ENCODE data around the gene ZNF682. TPM values are rescaled to one million over a fixed set of nuclear protein-coding genes. Genes with fewer than 3 reads are reported as not detected.
"Not testable (repeated sequence)": the region's sequence is repeated elsewhere in the genome, so short reads cannot be mapped to it uniquely, and the experiment has no call there.

The ZNF682 gene
- 1 to 10 TPM; 6.2 to 8.9 (median 8.7) TPM for total RNA-seq

- H3K4me1 Mint-ChIP-seq (ENCODE audit: low read depth): peaks cover 13% of the 10 kb centered on the region
- peak; percentile 100 for ATAC-seq
- H3K4me3 Mint-ChIP-seq: peak within 1 kb of the TSS; percentile 94
- no peaks in the 10 kb centered on the region for H3K36me3 Mint-ChIP-seq (ENCODE audit: insufficient read depth)
- DNase-seq: peak; percentile 92
- H3K27me3 Mint-ChIP-seq (ENCODE audit: low read depth): peaks cover 4% of the 10 kb centered on the region
- no peaks in the 10 kb centered on the region for H3K9me3 Mint-ChIP-seq
Observed at GRCh38 chr19:20039203-20039723, at the start of gene ZNF682. Gene ZNF682, minus strand, starts transcription at chr19:20039505. Its CDS starts 160 bp downstream, at chr19:20039345.

- not testable (repeated sequence) for DNase-seq; H3K36me3 Mint-ChIP-seq (ENCODE audit: insufficient read depth); H3K9me3 Mint-ChIP-seq; H3K27me3 Mint-ChIP-seq (ENCODE audit: low read depth); H3K4me3 Mint-ChIP-seq; ATAC-seq
- peaks cover 12% of the 10 kb centered on the region for H3K4me1 Mint-ChIP-seq (ENCODE audit: low read depth)
Observed at GRCh38 chr19:20082876-20083275, 43.6 kb upstream of the ZNF682 start.

DNA sequence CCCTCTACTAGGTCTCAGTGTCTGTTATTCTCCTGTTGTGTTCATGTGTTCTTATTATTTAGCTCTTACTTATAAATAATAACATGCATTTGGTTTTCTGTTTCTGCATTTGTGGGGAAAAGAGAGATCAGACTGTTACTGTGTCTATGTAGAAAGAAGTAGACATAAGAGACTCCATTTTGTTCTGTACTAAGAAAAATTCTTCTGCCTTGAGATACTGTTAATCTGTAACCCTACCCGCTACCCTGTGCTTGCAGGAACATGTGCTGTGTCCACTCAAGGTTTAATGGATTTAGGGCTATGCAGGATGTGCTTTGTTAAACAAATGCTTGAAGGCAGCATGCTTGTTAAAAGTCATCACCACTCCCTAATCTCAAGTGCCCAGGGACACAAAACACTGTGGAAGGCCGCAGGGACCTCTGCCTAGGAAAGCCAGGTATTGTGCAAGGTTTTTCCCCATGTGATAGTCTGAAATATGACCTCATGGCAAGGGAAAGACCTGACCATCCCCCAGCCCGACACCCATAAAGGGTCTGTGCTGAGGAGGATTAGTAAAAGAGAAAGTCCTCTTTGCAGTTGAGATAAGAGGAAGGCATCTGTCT is 43.0 kb upstream of the ZNF682 start:
- not testable (repeated sequence) for H3K9me3 Mint-ChIP-seq; H3K27me3 Mint-ChIP-seq (ENCODE audit: low read depth); ATAC-seq; H3K4me3 Mint-ChIP-seq; DNase-seq; H3K36me3 Mint-ChIP-seq (ENCODE audit: insufficient read depth)
- H3K4me1 Mint-ChIP-seq (ENCODE audit: low read depth): peaks cover 13% of the 10 kb centered on the region

GRCh38 chr19:20080656-20081055 is 41.4 kb upstream of the ZNF682 start:
- ATAC-seq: no peak
- H3K27me3 Mint-ChIP-seq (ENCODE audit: low read depth): peaks cover 2% of the 10 kb centered on the region
- no peak for DNase-seq
- peaks cover 13% of the 10 kb centered on the region for H3K4me1 Mint-ChIP-seq (ENCODE audit: low read depth)
- no peaks in the 10 kb centered on the region for H3K9me3 Mint-ChIP-seq
- peaks cover 3% of the 10 kb centered on the region for H3K36me3 Mint-ChIP-seq (ENCODE audit: insufficient read depth)
- no peak overlapping the region for H3K4me3 Mint-ChIP-seq

DNA sequence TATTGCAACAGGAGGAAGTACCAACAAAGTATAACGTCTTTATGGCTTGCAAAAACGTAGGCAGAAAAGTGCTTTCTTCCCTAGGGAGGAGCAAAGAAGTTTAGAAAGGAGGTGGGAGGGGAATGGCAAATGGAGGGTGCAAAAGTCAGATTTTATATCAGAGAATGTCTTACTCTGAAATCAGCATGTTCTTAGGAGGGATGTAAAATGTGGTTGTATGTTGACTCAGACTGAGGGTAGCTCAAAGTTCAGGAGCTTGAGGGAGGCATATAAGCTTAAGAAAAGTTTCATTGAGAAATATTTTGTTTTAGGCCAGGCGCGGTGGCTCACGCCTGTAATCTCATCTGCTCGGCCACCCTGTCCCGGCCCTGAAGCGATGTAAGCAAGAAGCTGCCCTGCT is 40.2 kb upstream of the ZNF682 start:
- Mint-ChIP-seq H3K4me1 (ENCODE audit: low read depth) (peaks cover 13% of the 10 kb centered on the region), H3K36me3 (ENCODE audit: insufficient read depth) (peaks cover 3% of the 10 kb centered on the region), H3K9me3 (no peaks in the 10 kb centered on the region), H3K4me3 (peak overlapping the region; percentile 41), H3K27me3 (ENCODE audit: low read depth) (peaks cover 2% of the 10 kb centered on the region)
- ATAC-seq: no peak
- DNase-seq: no peak

- peaks cover 13% of the 10 kb centered on the region for H3K4me1 Mint-ChIP-seq (ENCODE audit: low read depth)
- H3K36me3 Mint-ChIP-seq (ENCODE audit: insufficient read depth): peaks cover 3% of the 10 kb centered on the region
- peaks cover 2% of the 10 kb centered on the region for H3K27me3 Mint-ChIP-seq (ENCODE audit: low read depth)
- peak overlapping the region; percentile 86 for H3K4me3 Mint-ChIP-seq
- no peak for ATAC-seq
- no peak for DNase-seq
- no peaks in the 10 kb centered on the region for H3K9me3 Mint-ChIP-seq
Observed at GRCh38 chr19:20078581-20079031, 39.3 kb upstream of the ZNF682 start.

DNA sequence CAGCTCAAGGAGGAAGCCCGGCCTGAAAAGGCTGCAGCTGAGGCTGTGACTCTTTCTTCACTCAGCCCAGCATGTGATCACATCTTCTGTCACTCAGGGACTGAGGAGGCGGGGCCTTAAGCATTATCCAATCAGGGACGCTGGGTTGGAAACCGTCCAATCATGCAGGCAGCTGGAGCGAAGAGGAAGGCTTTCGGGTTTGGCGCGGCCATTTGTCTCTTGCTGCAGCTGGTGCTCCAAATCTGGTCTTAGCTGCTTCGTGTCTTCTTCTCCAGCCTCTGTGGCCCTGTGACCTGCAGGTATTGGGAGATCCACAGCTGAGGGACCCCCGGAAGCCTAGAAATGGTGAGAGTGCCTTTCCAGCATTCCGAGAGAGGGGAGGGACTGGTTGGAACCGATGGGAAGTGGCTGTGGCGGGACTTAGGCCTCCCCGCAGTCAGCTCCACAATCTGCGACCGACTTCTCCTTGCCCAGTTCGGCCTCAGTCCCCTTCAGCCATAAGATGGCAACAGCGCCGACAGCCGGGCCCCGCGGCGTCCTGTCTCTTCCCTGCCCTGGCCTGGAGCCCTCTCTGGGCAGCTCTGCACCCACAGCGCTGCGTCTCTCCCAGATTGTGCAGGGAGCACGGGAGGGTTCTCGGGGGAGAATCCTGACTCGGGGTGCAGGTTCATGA is 38.6 kb upstream of the ZNF682 start, which contains the start of gene ZNF90:
TSS of gene ZNF90 (plus strand) at position 210 of the 673 bp plus-strand sequence. CDS start at position 343, 133 bp downstream.
- H3K36me3 Mint-ChIP-seq (ENCODE audit: insufficient read depth): peaks cover 3% of the 10 kb centered on the region
- H3K4me3 Mint-ChIP-seq: peak within 1 kb of the TSS; percentile 86
- DNase-seq: peak; percentile 79
- no peaks in the 10 kb centered on the region for H3K9me3 Mint-ChIP-seq
- peaks cover 2% of the 10 kb centered on the region for H3K27me3 Mint-ChIP-seq (ENCODE audit: low read depth)
- ATAC-seq: peak; percentile 100
- H3K4me1 Mint-ChIP-seq (ENCODE audit: low read depth): peaks cover 13% of the 10 kb centered on the region

GRCh38 chr19:20072936-20073335 is 33.6 kb upstream of the ZNF682 start:
- no peak overlapping the region for H3K4me3 Mint-ChIP-seq
- no peak for ATAC-seq

GRCh38 chr19:20070691-20071090 is 31.4 kb upstream of the ZNF682 start:
- DNase-seq (no peak), ATAC-seq (no peak)
- H3K27me3 Mint-ChIP-seq (ENCODE audit: low read depth): peaks cover 28% of the 10 kb centered on the region
- no peak overlapping the region for H3K4me3 Mint-ChIP-seq
- no peaks in the 10 kb centered on the region for H3K4me1 Mint-ChIP-seq (ENCODE audit: low read depth)
- no peaks in the 10 kb centered on the region for H3K36me3 Mint-ChIP-seq (ENCODE audit: insufficient read depth)
- peaks cover 8% of the 10 kb centered on the region for H3K9me3 Mint-ChIP-seq

More at GRCh38 chr19:20072936-20073335, 33.6 kb upstream of the ZNF682 start:
- no peak for DNase-seq
- Mint-ChIP-seq H3K9me3 (peaks cover 8% of the 10 kb centered on the region), H3K27me3 (ENCODE audit: low read depth) (peaks cover 10% of the 10 kb centered on the region), H3K36me3 (ENCODE audit: insufficient read depth) (no peaks in the 10 kb centered on the region), H3K4me1 (ENCODE audit: low read depth) (peaks cover 2% of the 10 kb centered on the region)

DNA sequence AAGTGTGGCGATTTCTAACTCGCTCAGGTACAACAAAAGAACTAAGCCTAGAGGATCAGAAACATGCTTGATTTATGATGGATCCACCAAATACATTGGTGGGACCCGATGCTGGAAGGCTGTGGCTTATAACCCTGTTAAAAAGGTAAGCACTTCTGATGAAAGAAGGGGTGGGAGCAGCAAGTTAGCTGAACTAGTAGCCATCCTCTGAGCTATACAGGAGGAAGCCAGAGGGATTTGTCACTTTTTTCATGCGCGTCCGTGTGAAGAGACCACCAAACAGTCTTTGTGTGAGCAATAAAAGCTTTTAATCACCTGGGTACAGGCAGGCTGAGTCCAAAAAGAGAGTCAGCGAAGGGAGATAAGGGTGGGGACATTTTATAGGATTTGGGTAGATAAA is 29.3 kb upstream of the ZNF682 start:
- H3K36me3 Mint-ChIP-seq (ENCODE audit: insufficient read depth); H3K4me3 Mint-ChIP-seq; ATAC-seq; DNase-seq; H3K4me1 Mint-ChIP-seq (ENCODE audit: low read depth); H3K9me3 Mint-ChIP-seq: not testable (repeated sequence)
- peaks cover 28% of the 10 kb centered on the region for H3K27me3 Mint-ChIP-seq (ENCODE audit: low read depth)

DNA sequence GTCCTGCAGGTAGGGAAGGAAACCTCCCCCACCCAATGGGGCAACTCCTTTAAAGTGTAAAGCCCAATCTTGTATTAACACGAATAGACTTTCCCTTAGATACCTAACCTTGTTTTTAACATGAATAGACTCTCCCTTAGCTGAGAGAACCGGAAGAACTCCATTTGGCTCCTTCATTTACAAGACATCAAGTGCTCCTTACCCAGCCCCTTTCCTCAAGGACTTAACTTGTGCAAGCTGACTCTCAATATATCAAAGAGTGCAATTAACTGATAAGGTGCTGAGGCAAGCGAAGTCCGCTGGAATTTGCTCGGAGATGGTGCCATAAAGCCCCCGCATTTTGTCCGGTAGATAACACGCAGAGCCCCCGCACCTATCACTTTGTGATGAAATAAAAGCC is 28.6 kb upstream of the ZNF682 start:
- no peak overlapping the region for H3K4me3 Mint-ChIP-seq
- H3K4me1 Mint-ChIP-seq (ENCODE audit: low read depth): no peaks in the 10 kb centered on the region
- peaks cover 28% of the 10 kb centered on the region for H3K27me3 Mint-ChIP-seq (ENCODE audit: low read depth)
- no peaks in the 10 kb centered on the region for H3K36me3 Mint-ChIP-seq (ENCODE audit: insufficient read depth)
- ATAC-seq (no peak), DNase-seq (no peak)
- peaks cover 8% of the 10 kb centered on the region for H3K9me3 Mint-ChIP-seq

- Mint-ChIP-seq H3K27me3 (ENCODE audit: low read depth) (peaks cover 28% of the 10 kb centered on the region), H3K4me3 (no peak overlapping the region), H3K4me1 (ENCODE audit: low read depth) (no peaks in the 10 kb centered on the region), H3K36me3 (ENCODE audit: insufficient read depth) (no peaks in the 10 kb centered on the region), H3K9me3 (peaks cover 8% of the 10 kb centered on the region)
- DNase-seq: no peak
- no peak for ATAC-seq
Observed at GRCh38 chr19:20066861-20067260, 27.6 kb upstream of the ZNF682 start.

GRCh38 chr19:20060282-20060681 is 21.0 kb upstream of the ZNF682 start:
- peaks cover 5% of the 10 kb centered on the region for H3K27me3 Mint-ChIP-seq (ENCODE audit: low read depth)
- ATAC-seq (no peak), DNase-seq (no peak)
- H3K4me3 Mint-ChIP-seq: no peak overlapping the region
- H3K36me3 Mint-ChIP-seq (ENCODE audit: insufficient read depth): no peaks in the 10 kb centered on the region
- no peaks in the 10 kb centered on the region for H3K9me3 Mint-ChIP-seq
- H3K4me1 Mint-ChIP-seq (ENCODE audit: low read depth): no peaks in the 10 kb centered on the region

DNA sequence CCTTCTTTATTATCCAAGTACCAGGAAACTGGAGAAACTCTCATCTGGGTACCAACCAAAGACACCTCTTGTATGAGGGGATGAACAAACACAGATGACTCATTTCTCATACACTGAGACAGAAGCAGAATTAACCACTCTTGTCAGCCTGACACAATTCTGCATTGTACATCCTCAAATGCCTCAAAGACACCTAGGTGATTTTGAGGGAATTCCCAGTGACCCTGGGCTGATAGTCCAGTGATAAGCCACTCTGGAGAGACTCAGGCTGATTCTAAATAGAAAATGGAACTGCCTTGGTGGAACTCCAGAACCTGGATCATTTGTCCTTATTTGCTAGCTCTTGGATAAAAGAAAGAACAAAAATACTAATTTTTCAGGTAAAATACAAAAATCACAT is 19.4 kb upstream of the ZNF682 start:
- not testable (repeated sequence) for H3K27me3 Mint-ChIP-seq (ENCODE audit: low read depth); ATAC-seq; H3K36me3 Mint-ChIP-seq (ENCODE audit: insufficient read depth); DNase-seq; H3K4me1 Mint-ChIP-seq (ENCODE audit: low read depth); H3K4me3 Mint-ChIP-seq; H3K9me3 Mint-ChIP-seq
